HG03060 (cell line): ENCODE measurements around the gene INPP4B.

ENCODE experiments used
- ATAC-seq: cut with Tn5 transposase; IDR thresholded peaks from one replicate; pipeline ENCODE4 v1.9.1; 2021; ENCODE audit warnings: low read depth, moderate number of reproducible peaks; ENCODE audit not compliant: unreplicated experiment

INPP4B gene

DNA sequence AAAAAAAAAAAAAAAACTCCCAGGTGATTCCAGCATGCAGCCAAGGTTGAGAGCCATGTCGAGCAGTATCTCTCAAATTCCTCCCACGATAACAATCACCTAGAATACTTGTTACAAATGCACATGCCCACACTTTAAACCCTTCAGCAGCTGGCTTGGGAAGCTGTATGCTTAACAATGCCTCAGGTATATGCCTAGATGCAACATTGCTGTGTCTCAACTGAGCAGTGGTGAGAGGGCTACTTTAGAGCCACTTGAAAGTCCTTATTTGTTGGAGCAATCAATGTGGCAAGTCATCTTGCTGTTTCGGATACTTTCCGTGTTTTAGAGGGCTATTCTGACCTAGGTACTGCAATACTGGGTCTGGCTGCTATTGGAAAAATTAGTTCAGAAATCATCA is 487.4 kb downstream of the INPP4B start:
- no peak for ATAC-seq

DNA sequence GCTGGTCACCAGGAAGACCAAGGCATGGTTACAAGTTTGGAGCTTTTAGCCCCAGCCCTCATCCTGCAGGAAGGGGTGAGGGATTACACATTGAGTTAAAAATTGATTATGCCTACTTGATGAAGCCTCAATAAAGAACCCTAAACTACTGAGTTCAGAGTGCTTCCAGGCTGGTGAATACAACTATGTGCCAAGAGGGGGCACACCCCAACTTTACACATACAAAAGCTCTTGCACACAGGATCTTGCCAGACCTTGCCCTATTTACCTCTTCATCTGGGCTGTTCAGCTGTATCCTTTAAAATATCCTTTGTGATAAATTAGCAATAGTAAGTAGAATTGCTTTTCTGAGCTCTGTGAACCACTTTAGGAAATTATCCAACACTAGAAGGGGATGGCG is 489.3 kb downstream of the INPP4B start:
- no peak for ATAC-seq

DNA sequence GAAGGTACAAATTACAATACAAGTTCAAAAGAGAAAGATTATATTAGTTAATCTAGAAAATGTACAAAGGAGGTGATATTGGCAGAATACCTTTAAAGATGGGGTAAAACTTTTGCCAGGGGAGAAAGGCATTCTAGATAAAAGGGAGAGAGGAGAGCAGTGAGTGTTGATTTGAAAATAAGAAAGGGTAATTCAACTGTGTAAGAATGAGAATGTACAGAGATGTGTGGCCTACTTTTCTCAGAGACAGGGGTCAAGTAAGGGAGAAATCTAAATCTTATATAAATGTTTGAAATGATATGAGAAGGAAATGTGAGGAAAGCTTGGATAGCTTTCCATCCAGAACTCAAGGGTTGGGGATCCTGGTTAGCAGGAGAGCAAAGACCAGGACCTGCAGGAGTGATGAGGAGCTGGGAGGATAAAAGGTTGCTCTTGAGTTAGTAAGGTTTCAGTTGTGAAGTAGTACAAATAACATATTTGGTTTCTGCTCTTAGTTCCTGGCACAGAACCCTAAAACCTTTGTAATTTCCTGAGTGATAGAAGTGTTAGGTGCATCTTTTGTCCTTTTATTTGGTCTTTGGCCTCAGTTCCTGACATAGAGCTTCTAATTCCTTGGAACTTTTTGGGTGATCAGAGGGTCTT is 489.9 kb downstream of the INPP4B start:
- ATAC-seq, result no peak

- ATAC-seq, result no peak
These were observed 490.6 kb downstream of the INPP4B start for GRCh38 chr4:142355421-142355930.

DNA sequence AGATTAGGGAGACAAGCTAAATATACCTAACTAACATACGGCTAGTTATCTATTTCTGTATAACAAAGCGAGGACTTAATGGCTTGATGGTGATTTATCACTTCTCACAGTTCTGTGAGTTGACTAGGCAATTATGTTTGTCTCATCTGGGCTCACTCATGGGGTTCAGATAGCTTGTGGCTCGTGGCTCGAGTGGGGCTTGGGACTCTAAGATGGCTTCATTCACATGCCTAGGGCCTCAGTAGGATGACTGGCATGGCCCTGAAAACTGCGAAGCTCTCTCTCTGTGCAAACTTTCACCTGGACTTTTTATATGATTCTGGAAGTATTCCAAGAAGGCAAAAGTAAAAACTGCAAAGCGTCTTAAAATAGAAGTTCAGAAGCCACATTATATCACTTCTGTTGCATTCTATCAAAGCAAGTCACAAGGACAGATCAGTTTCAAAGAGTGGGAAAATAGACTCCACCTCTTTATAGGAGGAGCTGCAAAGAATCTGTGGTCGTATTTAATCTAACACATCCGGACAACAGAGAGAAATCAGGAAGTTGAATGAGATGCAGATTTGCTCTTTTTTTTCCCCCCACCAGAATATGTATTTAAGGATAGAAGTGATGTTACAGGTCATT is 491.2 kb downstream of the INPP4B start:
- no peak for ATAC-seq

- no peak for ATAC-seq
These were observed 492.1 kb downstream of the INPP4B start for GRCh38 chr4:142354041-142354440.

DNA sequence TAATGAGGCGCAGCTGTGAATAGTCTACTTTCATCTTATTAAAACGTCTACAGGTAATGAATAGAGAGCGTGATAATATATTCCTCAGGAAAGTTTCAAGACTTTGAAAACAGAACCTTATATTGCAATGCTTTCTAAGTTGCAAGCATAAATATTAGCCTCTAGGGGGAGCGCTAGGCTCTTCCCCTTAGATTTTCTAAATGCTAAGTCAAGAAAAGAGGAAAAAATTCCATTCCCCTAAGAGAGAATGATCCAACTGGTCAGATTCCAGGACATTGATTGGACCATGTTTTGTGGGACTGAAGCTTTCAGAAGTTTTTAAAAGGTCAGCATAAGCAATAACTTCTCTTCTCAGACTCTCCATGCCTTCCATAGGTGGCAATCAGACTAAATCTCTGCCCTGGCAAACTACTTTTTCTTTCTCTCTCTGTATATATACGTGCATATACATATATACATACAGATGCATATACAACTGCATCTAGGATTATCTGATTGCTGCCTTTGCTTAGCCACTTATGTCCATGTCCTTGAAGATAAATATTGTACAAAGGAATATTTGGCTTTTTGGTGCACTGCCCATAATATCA is 492.9 kb downstream of the INPP4B start:
- no peak for ATAC-seq

DNA sequence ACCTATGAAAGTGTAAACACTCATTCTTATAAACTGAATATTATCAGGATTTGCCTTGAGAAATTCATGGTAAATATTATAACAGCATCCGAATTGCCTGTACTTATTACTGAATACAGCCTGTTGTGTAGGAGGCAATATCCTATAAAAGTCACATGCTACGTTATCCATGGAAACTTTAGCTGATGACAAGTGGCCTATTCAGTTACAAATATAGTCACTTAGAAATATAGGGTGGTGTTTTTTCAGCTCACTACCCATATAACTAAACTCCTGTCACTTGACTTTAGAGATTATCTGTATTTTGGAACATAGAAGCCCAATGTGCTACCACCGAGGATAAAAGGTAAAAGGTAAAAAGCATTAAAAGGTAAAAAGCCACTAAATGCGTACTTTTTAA is 493.4 kb downstream of the INPP4B start:
- ATAC-seq, result no peak

DNA sequence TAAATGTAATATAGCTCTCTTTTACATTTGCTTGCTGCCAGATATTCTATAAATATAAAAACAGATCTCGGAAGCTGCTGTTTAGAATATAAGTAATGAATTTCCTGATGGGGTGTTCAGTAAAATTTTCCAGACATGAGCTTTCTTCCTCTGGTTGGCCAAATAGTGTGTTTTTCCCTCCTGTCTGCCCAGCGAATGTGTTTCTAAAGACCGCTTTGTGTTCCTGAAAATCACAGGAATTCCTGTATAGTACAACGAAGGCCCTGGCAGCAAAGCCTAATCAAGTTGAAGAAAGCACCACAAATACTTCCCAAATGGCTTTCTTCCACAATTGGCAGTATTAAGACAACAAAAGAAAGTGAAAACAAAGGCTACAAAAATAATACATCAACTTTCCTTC is 494.1 kb downstream of the INPP4B start:
- ATAC-seq, result no peak

- no peak for ATAC-seq
These were observed 495.2 kb downstream of the INPP4B start for GRCh38 chr4:142350871-142351270.

GRCh38 chr4:142348613-142349021 is 497.5 kb downstream of the INPP4B start:
- ATAC-seq, result no peak

- ATAC-seq, result no peak
These were observed 498.9 kb downstream of the INPP4B start for GRCh38 chr4:142347241-142347640.

DNA sequence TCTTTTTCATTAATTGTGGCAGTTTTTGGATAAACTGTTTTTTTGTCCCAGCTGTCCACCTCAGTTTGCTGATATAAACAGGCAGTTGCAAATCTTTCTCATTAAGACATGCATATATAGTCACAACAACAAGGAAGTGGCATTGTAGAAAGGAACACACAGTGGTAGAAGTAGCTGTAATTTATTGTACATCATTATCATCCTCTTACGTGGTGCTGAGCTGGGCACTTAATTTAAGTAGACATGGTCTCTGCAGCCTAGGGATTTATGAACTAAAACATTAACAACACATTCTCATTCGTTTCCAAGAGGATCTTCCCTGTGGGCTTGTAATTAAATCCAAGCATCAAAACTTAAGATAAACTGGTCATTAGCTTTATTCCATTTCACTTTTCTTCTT is 500.2 kb downstream of the INPP4B start:
- ATAC-seq, result no peak

DNA sequence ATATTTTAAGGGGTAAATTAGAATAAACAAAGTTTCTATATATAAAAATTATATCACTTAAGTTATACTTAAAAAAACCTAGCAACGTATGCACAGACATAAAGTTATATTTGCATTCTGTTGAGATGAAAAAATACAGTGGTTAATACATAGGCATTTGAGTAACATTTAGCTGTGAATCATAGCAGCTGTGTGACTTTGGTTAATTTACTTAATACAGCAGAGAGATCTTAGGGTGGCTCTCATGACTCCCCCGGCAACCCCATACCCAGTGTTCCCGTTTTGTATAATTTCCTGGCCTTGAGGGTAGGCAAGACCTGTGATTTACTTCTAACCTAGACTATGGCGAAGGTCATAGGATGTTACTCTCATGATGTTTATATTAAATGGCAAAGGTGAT is 504.8 kb downstream of the INPP4B start:
- no peak for ATAC-seq

DNA sequence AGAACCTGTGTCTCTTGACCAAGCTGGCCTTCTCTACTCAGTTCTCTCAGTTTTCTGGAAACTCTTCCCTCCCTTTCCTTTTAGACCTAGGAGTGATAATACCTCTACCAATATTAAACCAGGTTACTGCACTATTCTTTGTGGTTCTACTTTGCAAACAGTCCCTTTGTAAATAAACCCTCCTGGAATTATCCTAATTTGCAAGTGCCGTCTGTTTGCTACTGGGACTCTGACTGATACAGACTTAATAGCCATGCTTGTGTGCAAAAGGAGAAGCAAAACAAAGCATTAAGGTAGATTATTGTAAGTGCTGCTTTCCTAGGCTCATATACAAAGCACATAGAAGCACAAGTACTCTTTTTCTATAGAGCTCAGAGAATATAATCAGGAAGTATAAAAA is 507.0 kb downstream of the INPP4B start:
- no peak for ATAC-seq

GRCh38 chr4:142336251-142336934 is 509.7 kb downstream of the INPP4B start:
- no peak for ATAC-seq

- no peak for ATAC-seq
These were observed 511.2 kb downstream of the INPP4B start for GRCh38 chr4:142334931-142335330.

- ATAC-seq, result no peak
These were observed 514.5 kb downstream of the INPP4B start for GRCh38 chr4:142331646-142332045.

DNA sequence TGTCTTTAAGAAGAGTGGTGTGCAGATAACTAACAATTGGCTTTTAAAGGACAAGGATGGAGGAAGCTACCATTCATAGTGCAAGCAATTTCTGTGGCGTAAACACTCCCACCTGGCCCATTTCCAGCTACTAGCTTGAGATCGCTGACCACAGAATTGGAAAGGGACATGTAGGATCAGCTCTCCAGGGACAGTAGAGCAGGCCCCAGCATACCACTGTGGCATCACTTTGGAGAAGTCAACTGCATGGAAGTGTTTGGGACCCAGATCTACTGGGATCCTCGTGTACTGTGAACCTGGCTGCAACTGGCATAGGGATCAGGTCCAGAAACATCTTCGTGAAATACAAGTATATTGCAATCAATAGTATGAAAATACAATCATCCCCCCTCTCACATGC is 515.0 kb downstream of the INPP4B start:
- no peak for ATAC-seq

DNA sequence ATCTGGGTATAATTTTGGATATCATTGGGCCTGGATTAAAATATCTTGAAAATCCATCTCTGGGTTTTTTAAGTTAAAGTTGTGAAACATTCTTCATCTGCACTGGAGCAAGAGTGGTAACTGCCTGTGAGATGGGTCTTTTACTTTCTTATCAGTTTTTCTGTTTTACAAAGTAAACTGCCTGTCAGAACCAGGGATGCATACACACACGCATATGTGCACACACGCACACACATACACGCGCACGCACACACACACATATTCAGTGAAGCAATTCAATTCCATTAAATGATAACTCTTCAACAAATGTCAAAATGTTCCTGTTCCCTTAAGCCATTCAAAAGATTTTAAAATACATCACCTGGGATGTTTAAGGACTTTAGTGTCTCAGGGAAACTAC is 515.8 kb downstream of the INPP4B start:
- ATAC-seq, result no peak

DNA sequence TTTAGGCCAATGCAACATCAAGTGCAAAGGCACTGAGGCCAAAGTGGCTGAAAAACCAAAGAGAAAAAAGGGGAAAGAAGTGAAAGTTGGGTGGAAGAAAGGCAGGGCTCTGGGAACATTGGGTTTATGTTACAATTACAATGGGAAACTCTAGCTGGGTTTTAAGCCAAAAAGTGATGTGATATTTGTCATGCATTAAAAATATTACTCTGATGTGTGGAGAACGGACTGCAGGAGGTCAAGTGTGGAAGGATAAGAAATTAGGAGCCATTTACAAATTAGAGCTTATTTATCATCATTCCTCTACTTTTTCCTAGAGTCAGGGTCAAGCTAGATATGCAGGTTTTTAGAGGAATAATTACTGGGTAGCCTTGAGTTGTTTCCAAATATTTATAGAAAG is 516.8 kb downstream of the INPP4B start:
- no peak for ATAC-seq
